Measurements from ENCODE around the gene HBEGF.

HBEGF gene

GRCh38 chr5:140286424-140286823 lies 60.0 kb downstream of the HBEGF start:
- Histone ChIP-seq H3K9me3 (replicated peaks in 1 of 11) (no peaks in the 10 kb centered on the region), H3K27ac (no peak overlapping the region), H3K4me3 (no peak overlapping the region), H3K36me3 (peaks cover 1 to 42% (median 17%) of the 10 kb centered on the region in 11 experiments; a peak in 15 of 22 replicates), H3K4me2 (no peak overlapping the region), H3K27me3 (no peaks in the 10 kb centered on the region), H3K4me1 (peaks cover 0 to 30% (median 13%) of the 10 kb centered on the region in 10 experiments; a peak in 12 of 20 replicates), H3K9ac (no peak overlapping the region), H4K20me1 (peaks cover 0 to 41% (median 11%) of the 10 kb centered on the region in 11 experiments; a peak in 11 of 22 replicates)
- TF ChIP-seq Cebpa-rat (IDR thresholded peaks at IDR 0.05) = no peak

- H3K27ac ChIP-seq = no peak overlapping the region
- TF ChIP-seq Cebpa-rat (IDR thresholded peaks at IDR 0.05) = no peak
- peaks cover 0 to 30% (median 13%) of the 10 kb centered on the region in 10 experiments; a peak in 12 of 20 replicates for H3K4me1 ChIP-seq
- H3K9me3 ChIP-seq (replicated peaks in 1 of 11) = no peaks in the 10 kb centered on the region
- no peak overlapping the region for H3K4me2 ChIP-seq
- H3K36me3 ChIP-seq = peaks cover 9 to 42% (median 16%) of the 10 kb centered on the region in 11 experiments; a peak in 19 of 22 replicates
- H3K27me3 ChIP-seq = no peaks in the 10 kb centered on the region
- peaks cover 0 to 33% (median 11%) of the 10 kb centered on the region in 11 experiments; a peak in 11 of 22 replicates for H4K20me1 ChIP-seq
- no peak overlapping the region for H3K9ac ChIP-seq
- no peak overlapping the region for H3K4me3 ChIP-seq
Measured at GRCh38 chr5:140284013-140284412, 62.4 kb downstream of the HBEGF start.

Measured in BLaER1 treated with 17β-estradiol and CSF1 and Interleukin-3, amounts not matched to agents 10 nM and 100 nM (cell line).